Lung (tissue), 12 donors: ENCODE measurements around the gene PILRB. TPM values are rescaled to one million over a fixed set of nuclear protein-coding genes. Genes with fewer than 3 reads are reported as not detected.
"Not testable (repeated sequence)": the region's sequence is repeated elsewhere in the genome, so short reads cannot be mapped to it uniquely, and the experiment has no call there.

ENCODE experiments used
- ATAC-seq: fragments of 200-7000 bp; cut with Tn5 transposase; one replicate; pipeline ENCODE4 v1.9.1; 2020; ENCODE audit warnings: moderate number of reproducible peaks; ENCODE audit not compliant: insufficient read depth, low FRiP score
- DNase-seq, 3 donors: peaks; one replicate each; pipeline ENCODE4 v3.0.0-alpha.2; 2013 to 2017
- H3K27ac ChIP-seq, 2 donors: one replicate each; pipeline ENCODE4 v1.5.1; 2013; ENCODE audit warnings: mild to moderate bottlenecking in 2 of 2, moderate library complexity in 2 of 2, control low read depth in 1 of 2, inconsistent platforms in 1 of 2, low read depth in 1 of 2, low read length in 1 of 2
- H3K27me3 ChIP-seq, 3 donors: one replicate each; pipeline ENCODE4 v1.5.1; 2013; ENCODE audit warnings: low read length in 2 of 3; ENCODE audit not compliant: control insufficient read depth in 3 of 3, insufficient read depth in 3 of 3
- H3K36me3 ChIP-seq, 4 donors: one replicate each; pipeline ENCODE4 v1.5.1; 2013; ENCODE audit warnings: low read length in 4 of 4, mild to moderate bottlenecking in 1 of 4, moderate library complexity in 1 of 4; ENCODE audit not compliant: control insufficient read depth in 4 of 4, insufficient read depth in 4 of 4
- H3K4me1 ChIP-seq, 5 donors: one replicate each; pipeline ENCODE4 v1.5.1; 2013; ENCODE audit warnings: low read length in 5 of 5, mild to moderate bottlenecking in 2 of 5, moderate library complexity in 1 of 5; ENCODE audit not compliant: control insufficient read depth in 5 of 5, insufficient read depth in 5 of 5
- H3K4me3 ChIP-seq: one replicate; pipeline ENCODE4 v1.5.1; 2013; ENCODE audit warnings: mild to moderate bottlenecking, control low read depth, moderate library complexity
- H3K9ac ChIP-seq, 2 donors: one replicate each; pipeline ENCODE4 v1.5.1; 2013; ENCODE audit warnings: low read length in 2 of 2, control low read depth in 1 of 2; ENCODE audit not compliant: insufficient read depth in 1 of 2
- H3K9me3 ChIP-seq, 4 donors: one replicate each; pipeline ENCODE4 v1.5.1; 2013; ENCODE audit warnings: low read length in 3 of 4, mild to moderate bottlenecking in 1 of 4, moderate library complexity in 1 of 4; ENCODE audit not compliant: control insufficient read depth in 4 of 4, insufficient read depth in 3 of 4
- CTCF ChIP-seq: IDR thresholded peaks from 2 replicates; pipeline ENCODE4 v1.5.1; 2012; ENCODE audit warnings: mild to moderate bottlenecking; ENCODE audit errors: control extremely low read depth, extremely low read depth
- WGBS, 2 donors: extraction: QIAGEN DNeasy Blood & Tissue Kit; methylation state at CpG; one replicate each; pipeline ENCODE4 v1.1.7; 2013; 5-methylcytosine and 5-hydroxymethylcytosine counted together
- polyA plus RNA-seq, 2 donors: library from polyadenylated mRNA; stranded (reverse); fragments of 200-250 nt; gene quantifications; one replicate each; pipeline ENCODE4 v1.2.1, GENCODE V29; 2013
- total RNA-seq, 2 donors: library from RNA; depleted of rRNA in 1 of 2; stranded (reverse); fragments of >200 nt in 1 of 2; gene quantifications; one replicate each; pipeline ENCODE4 v1.2.1, GENCODE V29; 2014 to 2021
- donor health status: control.
- donor health status: control.
- donor health status: Bipolar disorder and iron deficiency.
- donor health status: healthy.
- donor health status: DM: yes; HTN: yes; CAD: no.

The PILRB gene
- total and polyA plus RNA-seq, 4 donors = 22.0 to 50.1 (median 31.2) TPM

GRCh38 chr7:100363098-100363497 is 5.2 kb downstream of the PILRB start:
- Histone ChIP-seq H3K9ac (no peak overlapping the region), H3K27me3 (no peaks in the 10 kb centered on the region), H3K36me3 (peaks cover 16 to 33% (median 26%) of the 10 kb centered on the region in 4 donors), H3K4me3 (no peak overlapping the region), H3K4me1 (peaks cover 0 to 4% (median 0%) of the 10 kb centered on the region in 5 donors), H3K9me3 (peaks cover 0 to 2% (median 0%) of the 10 kb centered on the region in 4 donors), H3K27ac (no peak overlapping the region)
- ATAC-seq (no peak), DNase-seq (no peak)
- no peak for TF ChIP-seq CTCF

- not testable (repeated sequence) for H3K9me3 ChIP-seq, H3K27ac ChIP-seq, H3K4me3 ChIP-seq, DNase-seq, H3K9ac ChIP-seq, H3K27me3 ChIP-seq, ATAC-seq, H3K4me1 ChIP-seq
- H3K36me3 ChIP-seq = peaks cover 16 to 28% (median 22%) of the 10 kb centered on the region in 4 donors
- 97% methylated on average over 7 of the region's 7 CpGs for WGBS, 2 donors
Observed at GRCh38 chr7:100363797-100364196, 5.9 kb downstream of the PILRB start.

- H3K9me3 ChIP-seq = peaks cover 0 to 2% (median 0%) of the 10 kb centered on the region in 4 donors
- no peaks in the 10 kb centered on the region for H3K27me3 ChIP-seq
- no peak overlapping the region for H3K4me3 ChIP-seq
- no peak overlapping the region for H3K27ac ChIP-seq
- H3K4me1 ChIP-seq = peaks cover 0 to 4% (median 0%) of the 10 kb centered on the region in 5 donors
- peaks cover 10 to 21% (median 18%) of the 10 kb centered on the region in 4 donors for H3K36me3 ChIP-seq
- DNase-seq (no peak), ATAC-seq (no peak)
- H3K9ac ChIP-seq = no peak overlapping the region
- TF ChIP-seq CTCF = no peak
- WGBS, 2 donors = 84 to 86% methylated on average over 6 of the region's 6 CpGs
Observed at GRCh38 chr7:100364480-100364879, 6.6 kb downstream of the PILRB start.

GRCh38 chr7:100365998-100366367 is 8.1 kb downstream of the PILRB start:
- H3K9ac ChIP-seq, H3K4me3 ChIP-seq, H3K27ac ChIP-seq, H3K27me3 ChIP-seq, DNase-seq, H3K9me3 ChIP-seq, ATAC-seq, H3K4me1 ChIP-seq: not testable (repeated sequence)
- 93% methylated on average over 7 of the region's 7 CpGs for WGBS, 2 donors
- peaks cover 10 to 16% (median 12%) of the 10 kb centered on the region in 4 donors for H3K36me3 ChIP-seq
